HG02938 (cell line): ENCODE data around the gene CRYGD.

Experiments used
- ATAC-seq: cut with Tn5 transposase; IDR thresholded peaks from one replicate; pipeline ENCODE4 v1.9.1; 2021; ENCODE audit warnings: mild to moderate bottlenecking, moderate library complexity; ENCODE audit not compliant: unreplicated experiment

The CRYGD gene

DNA sequence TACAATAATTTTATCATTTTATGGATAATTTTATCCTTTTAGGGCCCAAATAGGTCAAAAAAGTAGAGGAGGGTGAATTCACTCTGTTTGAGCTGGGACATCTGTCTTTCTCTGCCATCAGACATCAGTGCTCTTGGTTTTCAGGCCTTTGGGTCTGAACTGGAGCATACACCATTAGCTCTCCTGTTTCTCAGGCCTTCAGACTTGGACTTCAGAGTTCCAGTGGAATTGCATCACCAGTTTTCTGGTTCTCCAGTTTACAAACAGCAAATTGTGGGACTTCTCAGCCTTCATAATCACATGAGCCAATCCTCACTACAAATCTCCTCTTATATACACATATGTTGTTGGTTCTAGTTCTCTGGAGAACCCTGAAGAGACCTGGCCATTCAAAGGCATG, 33.9 kb downstream of the CRYGD start:
- no peak for ATAC-seq

DNA sequence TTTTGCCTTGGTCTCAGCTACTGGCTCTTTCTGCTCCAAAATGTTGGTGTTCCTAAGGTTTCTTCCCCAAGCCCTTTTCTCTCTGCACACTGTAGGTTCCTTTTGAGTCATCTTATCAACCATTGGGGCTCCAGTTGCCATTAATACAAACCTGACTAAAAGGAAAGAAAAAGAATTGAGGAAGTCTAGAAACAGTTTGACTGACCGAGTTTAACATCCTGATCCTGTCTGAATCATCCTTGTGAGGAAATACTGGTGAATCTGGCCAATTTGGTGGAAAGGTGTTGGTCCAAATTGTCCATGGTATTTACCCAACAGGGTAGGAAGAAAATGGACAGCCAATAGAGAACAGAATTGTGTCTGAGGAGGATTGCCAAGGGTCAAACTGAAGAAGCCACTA, 38.3 kb downstream of the CRYGD start:
- no peak for ATAC-seq

DNA sequence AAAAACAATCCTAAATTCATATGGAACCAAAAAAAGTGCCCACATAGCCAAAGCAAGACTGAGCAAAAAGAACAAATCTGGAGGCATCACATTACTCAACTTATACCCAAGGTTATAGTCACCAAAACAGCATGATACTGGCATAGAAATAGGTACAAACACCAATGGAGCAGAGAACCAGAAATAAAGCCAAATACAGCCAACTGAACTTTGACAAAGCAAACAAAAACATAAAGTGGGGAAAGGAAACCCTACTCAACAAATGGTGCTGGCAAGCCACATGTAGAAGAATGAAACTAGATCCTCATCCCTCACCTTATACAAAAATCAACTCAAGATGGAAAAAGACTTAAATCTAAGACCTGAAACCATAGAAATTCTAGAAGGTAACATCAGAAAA, 40.5 kb downstream of the CRYGD start:
- ATAC-seq: no peak

DNA sequence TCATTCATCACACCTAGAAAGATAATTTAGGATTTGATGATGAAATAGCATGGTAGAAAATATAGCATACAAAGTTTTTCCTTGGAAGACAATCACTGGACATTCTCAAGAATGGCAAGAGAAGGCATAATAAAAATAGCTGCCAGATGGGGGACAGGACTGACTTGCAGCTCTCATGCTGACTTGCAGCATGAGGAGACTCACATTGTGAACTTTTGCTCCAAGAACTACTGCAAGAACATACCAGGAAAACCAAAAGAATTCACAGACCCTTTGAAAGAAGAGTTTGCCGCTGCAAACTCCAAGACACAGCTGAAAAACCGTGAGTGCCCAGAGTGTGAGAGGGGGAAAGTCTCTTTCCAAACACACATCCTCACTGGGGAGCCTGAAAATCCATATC, 47.0 kb downstream of the CRYGD start:
- no peak for ATAC-seq

DNA sequence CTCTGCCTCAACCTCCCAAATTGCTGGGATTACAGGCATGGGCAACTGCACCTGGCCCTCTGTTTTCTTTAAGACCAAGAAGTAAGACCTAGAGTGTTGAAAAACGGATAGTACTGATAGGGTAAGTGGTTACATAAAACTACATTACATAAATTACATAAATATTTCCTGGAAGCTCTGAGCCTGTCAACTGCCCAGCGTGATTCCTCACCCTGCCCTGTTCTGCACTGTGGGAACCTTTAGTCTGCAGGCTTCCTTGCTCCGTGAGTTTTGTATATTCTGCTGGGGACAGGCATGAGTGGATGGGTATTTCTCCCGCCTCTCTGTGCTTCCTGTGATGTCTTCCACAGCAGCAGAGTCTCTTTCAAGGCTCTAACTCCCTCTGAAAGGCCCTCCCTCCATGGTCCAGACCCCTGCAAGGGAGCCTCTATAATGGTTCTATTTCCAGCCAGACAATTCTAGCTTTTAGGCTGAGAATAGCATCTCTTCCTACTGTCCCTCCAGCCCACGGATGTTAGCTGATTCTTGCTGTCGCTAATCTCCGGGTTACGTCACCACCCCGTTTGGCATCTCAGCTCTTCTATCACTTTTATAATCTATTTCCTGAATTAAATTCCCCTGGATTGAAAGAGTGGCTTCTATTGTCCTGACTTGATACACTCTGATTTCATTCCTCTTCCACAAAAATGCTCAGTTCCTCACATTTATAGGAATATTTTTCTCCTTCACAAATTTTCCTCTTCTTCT, 49.5 kb downstream of the CRYGD start:
- no peak for ATAC-seq

DNA sequence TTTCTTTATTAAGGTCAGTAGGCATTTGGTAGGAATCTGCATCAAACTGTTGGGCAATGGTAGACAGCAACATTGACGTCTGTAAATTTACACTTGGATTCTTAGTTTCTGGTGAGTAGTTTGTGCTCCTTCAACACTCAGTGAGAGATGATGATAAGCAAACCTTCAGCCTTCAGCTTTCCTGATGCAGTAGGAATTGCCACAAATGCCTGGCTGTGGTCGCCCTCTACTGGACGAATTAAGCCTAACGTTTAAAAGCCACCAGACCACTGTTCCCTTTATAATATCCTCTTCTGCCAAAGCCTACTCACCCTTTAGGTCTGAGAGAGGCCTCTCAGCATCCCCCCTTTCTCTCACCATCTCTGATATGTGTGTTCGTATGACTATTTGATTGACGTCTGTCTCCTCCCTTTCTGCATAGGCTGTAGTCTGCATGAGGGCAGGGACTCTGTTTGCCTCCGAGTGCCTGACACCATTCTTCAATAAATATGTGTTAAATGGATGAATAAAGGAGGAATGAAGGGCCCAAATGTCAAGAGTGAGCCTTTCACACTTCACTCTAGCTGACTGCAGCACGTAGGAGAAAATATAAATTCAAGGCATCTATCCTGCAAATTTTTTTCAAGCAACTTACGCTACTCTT, 52.0 kb downstream of the CRYGD start:
- peak; percentile 84 for ATAC-seq
